HG03342 (cell line): ENCODE data around the gene KHK.

Experiments used
- ATAC-seq: cut with Tn5 transposase; IDR thresholded peaks from one replicate; pipeline ENCODE4 v1.9.1; 2021; ENCODE audit warnings: mild to moderate bottlenecking, moderate library complexity; ENCODE audit not compliant: unreplicated experiment

Gene KHK

DNA sequence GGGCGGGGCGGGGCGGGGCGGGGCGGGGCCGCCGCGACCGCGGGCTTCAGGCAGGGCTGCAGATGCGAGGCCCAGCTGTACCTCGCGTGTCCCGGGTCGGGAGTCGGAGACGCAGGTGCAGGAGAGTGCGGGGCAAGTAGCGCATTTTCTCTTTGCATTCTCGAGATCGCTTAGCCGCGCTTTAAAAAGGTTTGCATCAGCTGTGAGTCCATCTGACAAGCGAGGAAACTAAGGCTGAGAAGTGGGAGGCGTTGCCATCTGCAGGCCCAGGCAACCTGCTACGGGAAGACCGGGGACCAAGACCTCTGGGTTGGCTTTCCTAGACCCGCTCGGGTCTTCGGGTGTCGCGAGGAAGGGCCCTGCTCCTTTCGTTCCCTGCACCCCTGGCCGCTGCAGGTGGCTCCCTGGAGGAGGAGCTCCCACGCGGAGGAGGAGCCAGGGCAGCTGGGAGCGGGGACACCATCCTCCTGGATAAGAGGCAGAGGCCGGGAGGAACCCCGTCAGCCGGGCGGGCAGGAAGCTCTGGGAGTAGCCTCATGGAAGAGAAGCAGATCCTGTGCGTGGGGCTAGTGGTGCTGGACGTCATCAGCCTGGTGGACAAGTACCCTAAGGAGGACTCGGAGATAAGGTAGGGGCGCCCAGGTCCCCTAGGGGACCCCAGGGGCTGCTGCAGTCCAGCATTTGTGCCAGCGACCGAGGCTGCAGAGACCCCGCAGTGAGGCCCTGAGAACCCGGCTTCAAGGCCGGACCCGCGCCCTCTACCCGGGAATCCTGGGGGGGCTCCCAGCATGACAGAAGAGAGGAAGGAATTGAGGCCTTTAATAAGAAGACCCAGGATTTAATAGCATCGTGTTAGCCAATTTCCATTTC, at the start of gene KHK:
Gene KHK (plus strand): TSS at position 49 of the 870 bp plus-strand sequence. CDS start 488 bp downstream, at position 537.
- ATAC-seq: no peak

DNA sequence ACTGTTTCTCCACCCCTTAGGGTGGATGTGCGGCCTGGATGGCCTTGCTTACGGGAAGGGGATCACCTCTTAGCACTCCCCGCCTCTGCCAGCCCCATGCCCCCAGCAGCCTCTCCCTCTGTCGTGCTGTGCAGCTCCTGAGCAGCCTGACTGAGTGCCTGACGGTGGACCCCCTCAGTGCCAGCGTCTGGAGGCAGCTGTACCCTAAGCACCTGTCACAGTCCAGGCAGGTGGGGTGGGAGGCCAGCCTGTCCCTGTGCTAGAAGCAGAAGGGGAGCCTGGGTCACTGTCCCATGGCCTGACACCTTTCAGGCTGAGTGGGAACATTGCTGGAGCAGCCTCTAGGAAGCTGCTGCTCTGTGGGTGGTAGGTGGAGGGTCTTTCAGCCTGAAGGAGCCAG, 48.6 kb upstream of the KHK start:
- no peak for ATAC-seq

DNA sequence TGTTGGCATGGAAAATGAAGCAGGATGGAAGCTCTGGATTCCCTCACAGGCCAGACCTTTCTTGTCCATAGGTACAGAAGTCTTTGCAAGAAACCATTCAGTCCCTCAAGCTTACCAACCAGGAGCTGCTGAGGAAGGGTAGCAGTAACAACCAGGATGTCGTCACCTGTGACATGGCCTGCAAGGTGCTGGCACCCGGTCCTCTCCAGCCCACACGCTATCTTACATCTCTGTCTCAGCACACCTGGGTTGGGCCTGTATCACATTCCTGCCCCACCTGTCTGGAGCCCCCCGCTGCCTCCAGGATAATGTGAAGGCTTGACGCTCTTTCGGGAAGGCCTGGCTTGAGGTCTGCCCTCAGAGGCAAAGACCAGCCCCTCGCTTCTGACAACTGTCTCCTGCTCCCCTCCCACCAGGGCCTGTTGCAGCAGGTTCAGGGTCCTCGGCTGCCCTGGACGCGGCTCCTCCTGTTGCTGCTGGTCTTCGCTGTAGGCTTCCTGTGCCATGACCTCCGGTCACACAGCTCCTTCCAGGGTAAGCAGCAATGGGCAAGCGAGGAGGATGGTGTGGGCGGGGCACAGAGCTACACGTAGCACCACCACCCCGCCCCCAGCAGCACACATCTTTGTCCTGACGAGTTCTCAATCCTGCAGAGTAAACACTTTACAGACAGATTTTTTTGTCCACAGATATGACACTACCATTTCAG, 47.8 kb upstream of the KHK start:
- no peak for ATAC-seq

DNA sequence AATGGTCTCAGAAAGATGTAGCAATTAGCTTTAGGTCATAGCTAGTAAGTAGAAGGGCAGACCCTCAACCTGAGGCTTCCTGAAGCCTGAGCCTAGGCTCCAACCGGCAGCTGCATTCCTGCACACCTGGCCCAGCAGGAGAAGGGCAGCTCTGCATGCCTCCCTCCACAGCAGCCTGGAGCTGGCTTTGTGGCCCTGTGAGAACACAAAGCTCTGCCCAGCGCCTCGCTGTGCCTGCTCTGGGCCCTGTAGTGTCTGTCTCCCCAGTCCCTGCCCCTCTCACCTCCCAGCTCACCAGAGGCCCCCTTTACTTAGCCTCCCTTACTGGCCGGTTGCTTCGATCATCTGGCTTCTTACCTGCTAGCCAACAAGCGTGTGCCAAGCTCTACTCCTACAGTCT, 47.1 kb upstream of the KHK start:
- no peak for ATAC-seq

DNA sequence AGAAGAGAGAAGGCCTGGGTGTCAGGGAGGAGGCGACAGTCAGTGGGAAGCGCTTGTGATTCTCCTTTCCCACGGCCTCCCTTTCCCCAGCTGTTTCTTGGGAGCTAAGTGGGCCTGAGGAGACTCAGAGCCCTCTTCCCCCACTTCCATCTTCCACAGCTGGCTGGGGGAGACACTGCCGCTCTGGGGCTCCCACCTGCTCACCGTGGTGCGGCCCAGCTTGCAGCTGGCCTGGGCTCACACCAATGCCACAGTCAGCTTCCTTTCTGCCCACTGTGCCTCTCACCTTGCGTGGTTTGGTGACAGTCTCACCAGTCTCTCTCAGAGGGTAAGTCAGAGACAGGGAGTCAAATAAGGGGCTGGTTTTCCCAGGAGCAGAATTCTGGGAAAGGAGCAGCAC, 46.7 kb upstream of the KHK start:
- no peak for ATAC-seq

DNA sequence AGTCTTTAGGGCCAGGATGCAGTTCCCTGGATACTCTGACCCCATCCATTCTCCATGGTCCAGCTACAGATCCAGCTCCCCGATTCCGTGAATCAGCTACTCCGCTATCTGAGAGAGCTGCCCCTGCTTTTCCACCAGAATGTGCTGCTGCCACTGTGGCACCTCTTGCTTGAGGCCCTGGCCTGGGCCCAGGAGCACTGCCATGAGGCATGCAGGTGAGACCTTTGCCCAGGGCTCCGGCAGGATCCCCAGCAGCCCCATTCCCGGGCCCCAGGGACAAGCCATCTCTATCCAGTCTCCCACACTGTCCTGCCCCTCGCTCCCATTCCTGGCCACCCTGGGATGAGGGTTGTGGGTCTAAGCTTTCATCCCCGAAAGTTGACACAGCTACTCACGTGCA, 46.3 kb upstream of the KHK start:
- no peak for ATAC-seq

DNA sequence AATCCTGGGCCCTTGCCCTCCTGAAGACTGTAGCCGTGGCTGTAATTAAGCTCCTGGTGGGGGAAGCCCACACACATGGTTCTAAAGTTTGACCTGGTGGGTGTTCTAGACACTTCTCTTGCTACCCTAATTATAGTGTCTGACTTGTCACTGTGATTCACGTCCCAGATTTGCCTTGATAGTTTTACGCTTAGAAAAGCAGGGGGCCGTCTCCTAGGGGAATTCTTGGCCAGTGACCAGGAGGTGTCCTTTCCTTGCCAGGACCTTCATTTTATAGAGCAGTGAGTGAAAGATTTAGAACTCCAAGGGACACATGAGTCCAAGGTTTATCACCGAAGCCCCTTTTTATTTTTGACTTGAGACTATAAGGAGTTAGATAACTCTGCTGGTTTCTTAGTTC, 44.8 kb upstream of the KHK start:
- peak; percentile 23 for ATAC-seq

DNA sequence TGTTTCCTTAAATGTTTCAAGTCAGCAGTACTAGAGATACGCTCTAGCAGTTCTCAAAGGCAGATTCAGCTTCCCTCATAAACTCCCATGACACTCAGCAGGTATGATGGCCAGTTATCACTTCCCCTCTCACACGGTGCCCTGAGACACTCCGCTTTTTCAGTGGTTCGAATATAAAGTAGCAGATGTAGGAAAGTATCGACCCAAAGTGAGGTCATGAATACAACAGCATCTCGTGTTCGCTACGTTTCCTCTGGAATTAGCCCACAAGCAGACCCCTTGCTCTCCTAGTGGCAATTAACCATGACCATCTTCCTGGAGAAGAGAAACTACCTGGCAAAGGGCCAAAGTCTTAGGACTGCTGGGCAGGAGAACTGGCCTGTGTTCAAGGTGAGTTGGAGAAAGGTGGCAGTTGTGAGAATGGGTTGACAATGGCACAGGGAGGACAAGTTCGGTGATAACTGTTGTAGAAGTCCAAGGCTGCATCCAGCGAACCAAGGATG, 44.4 kb upstream of the KHK start:
- peak; percentile 56 for ATAC-seq

DNA sequence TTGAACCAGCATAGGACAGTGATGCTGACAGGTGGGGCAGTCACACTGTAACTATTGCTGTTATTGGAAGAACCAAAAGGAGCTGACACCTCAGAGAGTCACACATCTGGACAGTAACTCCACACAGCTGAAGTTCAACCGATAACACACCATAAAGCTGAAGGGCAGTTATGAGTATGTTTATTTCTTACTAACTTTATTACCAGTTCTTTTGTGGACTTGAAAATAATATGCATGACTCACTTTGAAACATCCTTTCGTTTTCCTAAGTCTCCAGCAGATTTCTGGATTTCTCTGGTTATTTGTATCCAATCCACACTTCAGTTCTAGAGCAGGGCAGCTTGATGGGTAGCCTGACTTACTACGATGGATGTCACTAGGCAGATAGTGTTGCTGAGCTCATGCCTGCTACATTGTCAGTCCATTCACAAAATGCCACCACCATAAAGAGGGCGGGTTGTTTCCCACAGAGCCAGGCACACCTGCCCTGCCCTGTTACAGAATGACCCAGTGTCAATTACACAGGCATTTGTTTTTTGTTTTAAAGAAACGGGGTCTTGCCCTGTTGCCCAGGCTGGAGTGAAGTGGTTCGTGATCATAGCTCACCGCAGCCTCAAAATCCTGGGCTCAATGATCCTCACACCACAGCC, 43.5 kb upstream of the KHK start:
- ATAC-seq: no peak

DNA sequence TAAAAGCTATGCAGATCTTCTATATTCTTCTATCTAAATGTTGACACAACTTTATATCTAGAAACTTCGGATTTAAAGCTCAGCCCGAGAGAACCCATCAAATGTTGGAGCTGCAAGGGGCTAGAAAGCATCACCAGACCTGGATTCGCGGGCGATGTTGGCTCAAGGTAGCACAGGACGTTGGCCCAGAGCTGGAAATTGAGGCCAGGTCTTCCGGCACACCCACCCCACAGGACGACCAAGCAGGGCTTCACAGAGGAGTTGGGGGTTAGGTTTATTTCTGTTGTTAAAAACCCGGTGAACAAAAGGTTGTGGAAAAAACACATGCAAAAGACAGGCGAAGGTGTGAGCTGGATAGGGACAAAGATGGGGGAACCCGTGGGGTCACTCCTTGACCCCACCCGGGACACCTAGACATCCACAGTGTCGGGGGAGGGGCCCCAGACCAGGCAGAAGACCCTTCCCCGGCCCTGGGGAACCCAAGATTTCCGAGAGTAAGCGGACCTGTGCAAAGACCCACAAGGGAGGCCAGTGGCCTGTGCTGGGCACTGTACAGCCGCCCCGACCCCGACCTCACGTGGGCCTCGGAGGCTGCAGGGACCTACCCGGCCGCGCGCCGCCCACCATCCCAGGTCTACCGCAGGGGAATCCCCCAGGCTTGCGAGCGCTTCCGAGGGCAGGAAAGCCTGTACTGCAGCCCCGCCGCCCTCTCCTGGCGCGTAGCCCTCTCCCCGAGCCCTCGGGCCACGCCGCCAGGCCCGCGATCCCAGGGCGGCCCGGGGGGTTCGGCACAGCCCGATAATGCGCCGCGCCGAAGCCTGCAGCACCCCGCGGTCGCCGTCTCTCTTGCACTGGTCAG, 36.9 kb upstream of the KHK start:
- ATAC-seq: peak; percentile 11

DNA sequence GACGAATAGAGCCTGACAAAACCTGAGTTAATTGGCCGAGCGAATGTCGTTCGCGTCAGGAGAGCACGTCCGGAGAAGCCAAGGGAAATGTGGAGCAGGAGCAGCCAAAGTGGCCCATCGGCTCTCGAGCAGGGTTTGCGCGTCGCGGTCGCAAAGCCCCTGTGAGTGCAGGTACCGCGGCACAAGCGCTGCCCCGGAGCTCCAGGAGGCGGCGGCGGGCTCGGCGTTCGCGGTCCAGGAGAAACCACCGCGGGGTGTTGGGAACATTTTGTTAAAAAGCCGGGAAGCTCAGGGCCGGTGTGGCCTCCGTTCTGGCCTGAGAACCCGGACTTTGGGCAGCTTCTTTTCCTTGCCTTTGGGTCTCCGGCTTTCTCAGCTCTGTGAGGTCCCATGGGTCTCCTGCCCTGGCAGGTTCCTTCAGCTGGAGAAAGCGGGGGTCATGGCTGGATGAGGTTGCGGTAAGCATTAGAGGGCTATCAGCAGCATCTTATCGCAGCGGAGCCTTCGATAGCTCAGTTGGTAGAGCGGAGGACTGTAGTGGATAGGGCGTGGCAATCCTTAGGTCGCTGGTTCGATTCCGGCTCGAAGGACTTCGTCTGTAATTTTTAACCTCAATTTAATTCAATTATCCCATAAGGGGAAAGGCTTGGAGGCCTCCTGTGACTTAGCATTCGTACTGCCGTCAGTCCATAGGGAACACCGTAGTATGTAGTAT, 36.1 kb upstream of the KHK start:
- ATAC-seq: peak; percentile 44

DNA sequence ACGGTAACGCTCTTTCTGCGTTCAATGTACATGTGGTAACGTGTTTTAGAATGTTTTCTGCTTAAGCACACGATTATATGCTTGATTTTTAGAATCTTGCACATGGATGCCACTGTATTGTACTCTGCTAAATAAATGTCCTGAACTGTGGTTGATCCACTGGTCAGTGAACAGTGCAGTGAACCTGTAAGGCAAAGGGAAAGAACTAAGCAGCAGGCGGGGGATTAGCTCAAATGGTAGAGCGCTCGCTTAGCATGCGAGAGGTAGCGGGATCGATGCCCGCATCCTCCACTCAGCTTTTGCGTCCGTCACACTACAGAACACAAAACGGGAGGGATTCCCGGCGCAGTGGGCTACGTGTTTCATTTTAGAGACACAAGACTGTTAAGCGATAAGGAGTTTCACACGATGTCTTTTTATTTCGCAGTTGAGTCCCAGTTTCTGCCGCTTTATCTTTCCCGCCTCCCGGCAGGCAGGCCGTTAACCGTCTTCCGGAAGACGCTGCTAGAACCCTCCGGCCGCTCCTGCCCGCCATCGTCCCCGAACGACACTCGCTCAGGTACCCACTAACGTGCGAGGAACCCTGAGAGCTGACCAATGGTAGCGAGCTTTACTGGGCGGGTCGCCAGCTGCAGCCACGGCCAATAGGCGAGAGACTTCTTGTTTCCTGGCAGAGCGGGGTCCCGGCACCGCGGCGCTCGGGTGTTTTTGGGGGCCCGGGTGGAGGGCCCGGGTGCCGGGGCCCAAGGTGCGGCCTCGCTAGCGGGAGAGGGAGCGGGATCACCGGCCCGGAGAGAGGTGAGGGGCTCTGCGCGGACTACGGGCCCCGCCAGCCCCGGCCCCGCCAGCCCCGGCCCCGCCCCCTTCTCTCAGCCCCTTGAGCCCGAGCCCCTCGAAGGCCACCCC, 35.3 kb upstream of the KHK start, which contains the start of gene AGBL5:
Gene AGBL5 (plus strand): TSS at position 673 of the 906 bp plus-strand sequence. CDS start 1,291 bp downstream, outside the sequence.
- ATAC-seq: peak; percentile 67

DNA sequence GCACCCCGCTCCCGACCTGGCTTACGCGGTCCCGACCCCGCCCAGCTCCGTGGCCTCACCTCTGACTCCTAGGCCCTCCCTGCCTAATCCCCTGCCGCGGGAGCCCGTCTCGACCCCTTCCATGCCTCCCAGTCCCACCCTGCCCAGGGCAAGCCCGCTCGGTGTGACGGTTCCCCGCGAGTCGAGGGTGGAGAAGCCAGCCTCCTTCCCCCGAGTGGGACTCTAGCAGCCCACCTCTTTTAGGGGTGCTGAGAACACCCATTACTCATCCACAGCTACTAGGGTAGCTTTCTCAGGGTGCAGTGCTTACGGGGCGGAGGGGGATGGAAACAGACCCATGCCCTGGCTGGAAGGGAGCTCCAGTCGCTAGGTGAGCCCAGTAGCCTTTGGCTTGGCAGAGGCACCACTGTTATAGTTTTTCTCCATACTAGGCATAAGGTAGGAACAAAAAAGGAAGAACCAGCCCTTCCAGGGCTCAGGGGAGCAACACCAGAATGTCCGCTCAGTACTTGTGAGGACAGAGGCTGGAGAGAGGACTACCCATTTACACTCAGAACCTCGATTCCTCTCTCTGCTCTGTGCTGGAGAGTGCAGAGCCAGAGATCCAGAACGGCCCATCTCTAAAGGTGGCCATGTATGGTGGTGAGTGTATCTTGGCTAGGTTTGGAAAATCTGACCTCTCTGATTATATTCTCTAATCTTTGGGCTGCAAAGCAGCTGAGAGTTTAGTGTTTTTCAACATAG, 34.5 kb upstream of the KHK start:
- ATAC-seq: no peak

DNA sequence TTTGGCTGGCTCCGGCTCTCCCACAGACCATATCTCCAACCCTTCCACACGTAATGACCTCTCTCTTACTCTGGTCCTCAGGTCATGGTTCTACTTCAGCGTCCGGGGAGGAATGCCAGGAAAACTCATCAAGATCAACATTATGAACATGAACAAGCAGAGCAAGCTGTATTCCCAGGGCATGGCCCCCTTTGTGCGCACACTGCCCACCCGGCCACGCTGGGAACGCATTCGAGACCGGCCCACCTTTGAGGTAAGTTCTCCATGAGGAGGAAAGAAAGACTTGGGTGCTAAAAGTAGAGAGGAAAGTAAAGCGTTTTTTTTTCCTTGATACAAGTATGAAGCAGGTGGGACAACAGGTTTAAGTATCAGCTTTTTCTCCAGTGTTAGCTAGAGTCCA, 33.3 kb upstream of the KHK start:
- ATAC-seq: no peak

DNA sequence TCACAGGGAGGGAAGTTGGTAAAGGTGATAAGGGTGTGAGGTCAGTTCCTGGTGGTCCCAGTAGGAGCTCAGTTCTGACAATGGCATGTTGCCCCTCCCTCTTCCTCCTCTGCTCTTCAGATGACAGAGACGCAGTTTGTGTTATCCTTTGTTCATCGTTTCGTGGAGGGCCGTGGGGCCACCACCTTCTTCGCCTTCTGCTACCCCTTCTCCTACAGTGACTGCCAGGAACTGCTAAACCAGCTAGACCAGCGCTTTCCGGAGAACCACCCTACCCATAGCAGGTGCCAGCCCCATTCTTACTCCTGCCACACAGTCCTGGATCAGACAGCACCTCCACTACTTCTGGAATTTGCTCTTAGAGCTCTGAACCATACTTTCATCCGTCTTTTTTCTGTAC, 32.8 kb upstream of the KHK start:
- no peak for ATAC-seq

DNA sequence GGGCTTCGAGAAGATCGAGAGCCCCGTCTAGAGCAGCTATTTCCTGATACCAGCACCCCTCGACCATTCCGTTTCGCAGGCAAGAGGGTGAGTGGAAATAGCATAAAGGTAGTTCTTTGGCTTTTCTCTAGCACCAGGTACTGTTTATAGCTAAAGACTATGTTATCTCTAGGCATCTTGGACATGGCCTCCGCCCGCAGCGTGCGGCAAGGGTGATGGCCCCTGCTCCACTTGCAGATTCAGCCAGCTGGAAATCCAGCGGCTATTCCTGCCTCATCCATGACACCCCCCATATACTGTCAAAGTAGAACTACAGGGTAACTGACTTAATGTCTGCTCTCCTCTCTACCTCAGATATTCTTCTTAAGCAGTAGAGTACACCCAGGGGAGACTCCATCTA, 31.9 kb upstream of the KHK start:
- ATAC-seq: no peak

DNA sequence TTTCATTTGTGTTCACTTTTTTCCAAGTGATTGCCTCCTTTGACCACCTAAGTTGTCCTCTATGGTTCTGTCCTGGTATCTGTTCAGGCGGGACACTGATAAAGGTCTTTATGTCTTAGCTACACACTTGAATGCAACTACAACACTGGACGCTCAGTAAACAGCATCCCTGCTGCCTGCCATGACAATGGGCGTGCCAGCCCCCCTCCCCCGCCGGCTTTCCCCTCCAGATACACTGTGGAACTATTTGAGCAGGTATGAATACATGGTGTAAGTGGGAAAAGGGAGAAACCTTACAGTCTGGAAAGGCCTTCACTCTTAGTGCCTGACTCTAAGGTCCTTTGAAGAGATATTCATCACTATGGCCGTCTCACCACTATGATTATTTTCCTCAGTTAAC, 29.4 kb upstream of the KHK start:
- ATAC-seq: no peak

DNA sequence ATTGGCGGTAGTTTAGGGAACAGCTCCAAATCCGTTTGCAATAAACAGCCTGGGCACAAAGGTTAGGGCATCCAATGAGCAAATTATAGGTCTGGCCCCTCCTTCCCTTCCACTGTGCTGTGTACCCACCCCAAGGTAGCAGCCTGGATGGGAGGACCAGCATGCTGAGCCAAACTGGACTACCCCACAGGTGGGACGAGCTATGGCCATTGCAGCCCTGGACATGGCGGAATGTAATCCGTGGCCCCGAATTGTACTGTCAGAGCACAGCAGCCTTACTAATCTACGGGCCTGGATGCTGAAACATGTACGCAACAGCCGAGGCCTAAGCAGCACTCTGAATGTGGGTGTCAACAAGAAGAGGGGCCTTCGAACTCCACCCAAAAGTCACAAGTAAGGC, 28.4 kb upstream of the KHK start:
- no peak for ATAC-seq
